Left lung (tissue), 10 donors: Measurements from ENCODE around the gene SYTL3. TPM values are rescaled to one million over a fixed set of nuclear protein-coding genes. Genes with fewer than 3 reads are reported as not detected.
A peak's percentile ranks its signal among the peaks of the same experiment; 100 is the strongest.

ENCODE experiments used
- ATAC-seq: fragments of 200-7000 bp; cut with Tn5 transposase; one replicate; pipeline ENCODE4 v1.9.1; 2020; ENCODE audit warnings: moderate library complexity
- DNase-seq, 4 donors: peaks; one replicate each; pipeline ENCODE4 v3.0.0-alpha.2; 2013 to 2020
- H3K27ac ChIP-seq, 2 donors: fragments of 200-600 bp; sonication (generic) in 1 of 2; one replicate each; pipeline versions ENCODE4 v1.5.0 to v1.8.0; 2020 to 2021
- H3K27me3 ChIP-seq, 2 donors: fragments of 200-600 bp; sonication (generic) in 1 of 2; one replicate each; pipeline versions ENCODE4 v1.5.0 to v1.8.0; 2020 to 2021
- H3K36me3 ChIP-seq, 2 donors: fragments of 200-600 bp; sonication (generic) in 1 of 2; one replicate each; pipeline versions ENCODE4 v1.5.0 to v1.8.0; 2020 to 2021
- H3K4me1 ChIP-seq, 2 donors: fragments of 200-600 bp; one replicate each; pipeline ENCODE4 v1.8.0; 2021
- H3K4me3 ChIP-seq, 2 donors: fragments of 200-600 bp; sonication (generic) in 1 of 2; one replicate each; pipeline versions ENCODE4 v1.5.0 to v1.8.0; 2020 to 2021; ENCODE audit warnings: mild to moderate bottlenecking in 1 of 2
- H3K9me3 ChIP-seq, 2 donors: fragments of 200-600 bp; sonication (generic) in 1 of 2; one replicate each; pipeline versions ENCODE4 v1.5.0 to v1.8.0; 2020 to 2021
- CTCF ChIP-seq, 2 donors: fragments of 200-600 bp; sonication (generic) in 1 of 2; IDR thresholded peaks; one replicate each; pipeline versions ENCODE4 v1.5.0 to v1.8.0; 2021; ENCODE audit warnings: antibody characterized with exemption in 2 of 2
- intact Hi-C, 2 donors: fragments of 100-400 bp; cut with DNase I; formaldehyde crosslinking; loops; one replicate each; pipeline versions ENCODE4 v1.11.2 to v1.14.2; 2022
- polyA plus RNA-seq, 6 donors: library from polyadenylated mRNA; unstranded; fragments of 120-200 nt; gene quantifications; one replicate each; pipeline ENCODE4 v1.2.1, GENCODE V29; 2013; ENCODE audit not compliant: insufficient read length in 6 of 6
- total RNA-seq, 2 donors: library from RNA; stranded (reverse); fragmentation: NEBNext Ultra II Directional; extraction: Animal tissue kit (Norgen Biotek cat#: 25700); gene quantifications; one replicate each; pipeline ENCODE4 v1.2.1, GENCODE V29; 2021
- donor health status: DM: no; HTN: yes; CAD: no.
- donor health status: DM: no; HTN: no; CAD: no.

The SYTL3 gene
- total and polyA plus RNA-seq, 8 donors = 6.5 to 10.3 (median 8.3) TPM

GRCh38 chr6:158624684-158625682, 24.9 kb upstream of the SYTL3 start:
- Histone ChIP-seq H3K27ac (no peak overlapping the region), H3K4me3 (no peak overlapping the region), H3K36me3 (peaks cover 0 to 90% of the 10 kb centered on the region in 2 donors), H3K4me1 (no peaks in the 10 kb centered on the region), H3K9me3 (no peaks in the 10 kb centered on the region), H3K27me3 (no peaks in the 10 kb centered on the region)
- ATAC-seq (peak; percentile 21), DNase-seq (peak in 1 of 4 donors; percentile 34)
- TF ChIP-seq CTCF (IDR thresholded peaks at IDR 0.05) = no peak
- intact Hi-C loops = no loop called here

GRCh38 chr6:158625881-158626305, 24.0 kb upstream of the SYTL3 start:
- peak in 2 of 4 donors; percentile 27 to 68 for DNase-seq
- no peak for ATAC-seq
- Histone ChIP-seq H3K27ac (no peak overlapping the region), H3K27me3 (no peaks in the 10 kb centered on the region), H3K36me3 (peaks cover 0 to 92% of the 10 kb centered on the region in 2 donors), H3K4me1 (peaks cover 0 to 2% of the 10 kb centered on the region in 2 donors), H3K4me3 (no peak overlapping the region), H3K9me3 (no peaks in the 10 kb centered on the region)
- no peak for TF ChIP-seq CTCF (IDR thresholded peaks at IDR 0.05)
- intact Hi-C loops = no loop called here

GRCh38 chr6:158626360-158627167, 23.3 kb upstream of the SYTL3 start:
- peaks cover 0 to 93% of the 10 kb centered on the region in 2 donors for H3K36me3 ChIP-seq
- intact Hi-C loops = no loop called here
- ATAC-seq (no peak), DNase-seq (peak in 1 of 4 donors; percentile 10)
- no peak overlapping the region for H3K27ac ChIP-seq
- TF ChIP-seq CTCF (IDR thresholded peaks at IDR 0.05) = no peak
- H3K27me3 ChIP-seq = no peaks in the 10 kb centered on the region
- H3K4me1 ChIP-seq = peaks cover 2 to 9% of the 10 kb centered on the region in 2 donors
- H3K9me3 ChIP-seq = no peaks in the 10 kb centered on the region
- H3K4me3 ChIP-seq = no peak overlapping the region

GRCh38 chr6:158627168-158627939, 22.5 kb upstream of the SYTL3 start:
- no peak for TF ChIP-seq CTCF (IDR thresholded peaks at IDR 0.05)
- Histone ChIP-seq H3K9me3 (no peaks in the 10 kb centered on the region), H3K4me1 (peaks cover 9 to 17% of the 10 kb centered on the region in 2 donors), H3K4me3 (no peak overlapping the region), H3K36me3 (peaks cover 0 to 87% of the 10 kb centered on the region in 2 donors), H3K27me3 (no peaks in the 10 kb centered on the region), H3K27ac (no peak overlapping the region)
- peak in 1 of 4 donors; percentile 22 for DNase-seq
- ATAC-seq = no peak
- intact Hi-C loops = no loop called here
